Measurements from ENCODE around the gene DAP3. TPM values are rescaled to one million over a fixed set of nuclear protein-coding genes. Genes with fewer than 3 reads are reported as not detected.

The DAP3 gene
- total and polyA plus RNA-seq, 9 of the 15 experiments (the other 6 are each of a cell fraction or from before 2014, with no cell fraction given): 155 to 484 (median 298) TPM

DNA sequence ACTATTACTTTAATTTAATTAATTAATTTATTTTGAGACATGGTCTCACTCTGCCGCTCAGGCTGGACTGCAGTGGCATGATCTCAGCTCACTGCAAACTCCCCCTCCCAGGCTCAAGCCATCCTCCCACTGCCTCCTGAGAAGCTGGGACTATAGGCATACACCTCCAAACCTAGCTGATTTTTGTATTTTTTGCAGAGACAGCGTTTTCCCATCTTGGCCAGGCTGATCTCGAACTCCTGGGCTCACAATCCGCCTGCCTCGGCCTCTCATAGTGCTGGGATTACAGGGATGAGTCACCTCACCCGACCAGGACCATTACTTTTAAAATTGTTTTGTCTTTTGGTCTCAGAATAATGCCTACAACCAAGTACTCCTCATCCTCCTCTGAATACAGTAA lies 15.9 kb upstream of the DAP3 start:
- H3K27ac ChIP-seq (ENCODE audit: extremely low read depth, low read depth, low read length): no peak overlapping the region
- H3K79me2 ChIP-seq (ENCODE audit: control insufficient read depth, insufficient read depth, low read length): peaks cover 4% of the 10 kb centered on the region
- BruUV-seq (replicated peaks): no TSS peak
- ChIA-PET CTCF (ENCODE audit: low intra/inter-chr PET ratio) (no interaction called here), POLR2A (interaction anchor here (0.8 to 1.3 kb wide), 2 partner anchors 9 to 14 kb away, joined by 3 to 4 read pairs; no protein-coding TSS in a partner anchor)
- no peaks in the 10 kb centered on the region for H4K20me1 ChIP-seq (replicated peaks; ENCODE audit: control insufficient read depth, insufficient read depth, low read length)
- in situ Hi-C loops (cut with MboI): no loop called here
- peaks cover 90% of the 10 kb centered on the region for H3K36me3 ChIP-seq (ENCODE audit: control insufficient read depth, insufficient read depth, low read length)
- no peak for FAIRE-seq
- WGBS (ENCODE audit: insufficient coverage, low coverage, missing lambda C conversion rate): 93% methylated on average over 6 of the region's 6 CpGs
- no peak overlapping the region for H3K9ac ChIP-seq (ENCODE audit: insufficient read depth in 1 of 2, low read depth in 2 of 2, low read length in 2 of 2)
- no peaks in the 10 kb centered on the region for H3K4me1 ChIP-seq (replicated peaks in 1 of 2; ENCODE audit: control insufficient read depth in 2 of 2, insufficient read depth in 2 of 2, low read length in 2 of 2)
- H3K4me3 ChIP-seq: no peak overlapping the region
- H3K9me1 ChIP-seq (ENCODE audit: control insufficient read depth, insufficient read depth, low read length): no peaks in the 10 kb centered on the region
- DNase-seq (ENCODE audit: extremely low read depth in 1 of 4, low spot score in 3 of 4): no peak
- H3K4me2 ChIP-seq (ENCODE audit: insufficient read depth, low read length): no peak overlapping the region
- H3K9me3 ChIP-seq (replicated peaks; ENCODE audit: control insufficient read depth, insufficient read depth, low read depth, low read length): no peaks in the 10 kb centered on the region
- intact Hi-C loops (cut with micrococcal nuclease): no loop called here
- TF ChIP-seq, protein P1, sequence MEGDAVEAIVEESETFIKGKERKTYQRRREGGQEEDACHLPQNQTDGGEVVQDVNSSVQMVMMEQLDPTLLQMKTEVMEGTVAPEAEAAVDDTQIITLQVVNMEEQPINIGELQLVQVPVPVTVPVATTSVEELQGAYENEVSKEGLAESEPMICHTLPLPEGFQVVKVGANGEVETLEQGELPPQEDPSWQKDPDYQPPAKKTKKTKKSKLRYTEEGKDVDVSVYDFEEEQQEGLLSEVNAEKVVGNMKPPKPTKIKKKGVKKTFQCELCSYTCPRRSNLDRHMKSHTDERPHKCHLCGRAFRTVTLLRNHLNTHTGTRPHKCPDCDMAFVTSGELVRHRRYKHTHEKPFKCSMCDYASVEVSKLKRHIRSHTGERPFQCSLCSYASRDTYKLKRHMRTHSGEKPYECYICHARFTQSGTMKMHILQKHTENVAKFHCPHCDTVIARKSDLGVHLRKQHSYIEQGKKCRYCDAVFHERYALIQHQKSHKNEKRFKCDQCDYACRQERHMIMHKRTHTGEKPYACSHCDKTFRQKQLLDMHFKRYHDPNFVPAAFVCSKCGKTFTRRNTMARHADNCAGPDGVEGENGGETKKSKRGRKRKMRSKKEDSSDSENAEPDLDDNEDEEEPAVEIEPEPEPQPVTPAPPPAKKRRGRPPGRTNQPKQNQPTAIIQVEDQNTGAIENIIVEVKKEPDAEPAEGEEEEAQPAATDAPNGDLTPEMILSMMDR (IDR thresholded peaks at IDR 0.05 in 2 of 3, conservative IDR thresholded peaks at IDR 0.05 in 1 of 3; ENCODE audit: insufficient read depth in 2 of 3, low read depth in 1 of 3, low read length in 3 of 3): no peak
- TF ChIP-seq FIP1L1 (IDR thresholded peaks at IDR 0.05; ENCODE audit: low read depth, low read length, poor library complexity, severe bottlenecking): no peak
- no peak for TF ChIP-seq PCBP1 (IDR thresholded peaks at IDR 0.05; ENCODE audit: low read depth, low read length, poor library complexity, severe bottlenecking)
- peak; percentile 62; the same call in 1 of the 2 replicates for TF ChIP-seq C11orf30 (IDR thresholded peaks at IDR 0.05; ENCODE audit: low read depth)
- TF ChIP-seq POLR3G (IDR thresholded peaks at IDR 0.05; ENCODE audit: extremely low read depth, insufficient read length, insufficient replicate concordance): no peak
- TF ChIP-seq ARNT (IDR thresholded peaks at IDR 0.05): no peak
- peak; percentile 62 for TF ChIP-seq ZNF316 (IDR thresholded peaks at IDR 0.05)
- no peaks in the 10 kb centered on the region for H3K27me3 ChIP-seq (ENCODE audit: control insufficient read depth in 2 of 2, insufficient read depth in 2 of 2, low read length in 2 of 2)
- no peak overlapping the region for H2AFZ ChIP-seq (ENCODE audit: low read depth, low read length)
- no peak for ATAC-seq
